HPDE6-E6E7 (cell line): ENCODE results near the gene EPPIN.

ENCODE experiments used
- DNase-seq: peaks from one replicate; pipeline ENCODE4 v3.0.0; 2011; ENCODE audit warnings: missing footprints; ENCODE audit errors: extremely low spot score

The EPPIN gene

DNA sequence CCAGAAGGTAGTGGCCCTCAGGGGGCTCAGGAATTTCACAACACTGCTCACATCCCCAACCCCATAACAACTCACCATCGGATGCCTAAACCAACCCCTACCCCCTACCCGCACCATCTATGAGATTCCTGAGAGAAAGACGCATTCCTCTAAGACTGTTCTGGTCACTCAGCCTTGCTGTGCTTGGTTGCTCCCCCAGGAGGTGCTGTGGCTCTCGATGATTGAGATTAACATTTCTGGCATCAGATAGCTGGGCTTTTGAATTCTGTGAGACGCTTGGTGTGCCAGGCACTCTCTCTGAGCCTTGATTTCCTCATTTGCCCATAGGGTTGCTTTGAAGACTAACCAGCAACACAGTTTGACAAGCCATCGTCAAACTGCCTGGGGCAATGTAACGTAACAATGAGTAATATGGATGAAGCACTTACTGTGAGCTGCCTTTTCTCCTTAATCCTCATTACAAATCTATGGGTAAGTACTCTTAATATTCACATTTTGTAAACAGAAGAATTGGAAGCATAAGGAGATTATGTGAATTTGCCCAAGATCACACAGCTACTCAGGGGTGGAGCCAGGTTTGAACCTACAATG, 8.9 kb downstream of the EPPIN start:
- DNase-seq = peak; percentile 89

DNA sequence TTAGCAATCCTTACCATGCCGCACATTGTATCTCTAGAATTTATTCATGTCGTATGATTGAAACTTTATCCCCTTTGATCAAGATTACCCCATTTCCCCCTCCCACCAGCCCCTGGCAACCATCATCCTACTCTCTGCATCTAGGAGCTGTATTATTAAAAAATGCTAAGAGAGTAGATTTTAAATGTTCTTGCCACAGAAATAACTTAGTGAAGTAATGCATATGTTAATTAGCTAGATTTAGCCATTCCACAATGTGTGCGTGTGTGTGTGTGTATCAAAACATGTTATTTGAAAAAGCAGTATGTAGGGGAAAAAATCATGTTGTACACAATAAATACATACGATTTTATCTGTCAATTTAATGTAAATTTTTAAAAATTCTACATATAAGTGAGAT, 19.9 kb downstream of the EPPIN start:
- DNase-seq = no peak

DNA sequence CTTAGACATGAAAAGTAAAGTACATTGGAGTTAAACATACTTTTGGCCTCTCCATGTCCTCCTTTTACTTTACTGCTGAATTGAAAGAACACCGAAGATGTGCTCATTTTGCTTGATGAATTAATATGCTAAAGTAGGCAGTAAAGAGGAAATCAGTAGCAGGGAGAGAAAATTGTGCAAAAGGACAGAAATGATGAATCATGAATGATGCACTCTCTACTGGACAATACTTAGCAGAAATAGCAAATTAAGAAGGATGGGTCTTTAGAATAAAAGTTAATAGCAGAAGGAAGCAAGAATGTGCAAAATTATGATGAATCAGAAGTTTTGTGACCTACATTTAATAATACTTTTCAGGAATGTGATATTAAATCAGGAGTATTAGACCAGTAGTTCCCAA, 23.4 kb downstream of the EPPIN start:
- DNase-seq = no peak

DNA sequence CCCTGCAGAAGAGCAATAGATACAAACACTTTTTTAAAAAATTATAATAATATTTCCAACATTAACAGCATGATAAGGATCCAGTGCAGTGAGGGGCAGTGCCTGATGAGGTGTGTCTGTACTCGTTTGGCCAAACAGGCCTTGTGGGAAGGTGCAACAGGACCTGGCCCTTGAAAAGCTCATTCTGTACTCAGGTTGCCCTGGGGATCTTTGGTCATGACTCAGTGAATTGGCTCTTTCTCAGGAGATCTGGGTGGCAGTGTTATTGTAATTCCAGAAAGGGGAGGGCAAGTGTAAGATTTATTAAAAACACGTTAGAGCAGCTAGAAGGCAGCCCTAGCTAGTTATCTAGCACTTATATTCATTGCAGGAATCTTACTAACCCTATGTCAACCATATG, 28.9 kb downstream of the EPPIN start:
- DNase-seq = peak; percentile 98

DNA sequence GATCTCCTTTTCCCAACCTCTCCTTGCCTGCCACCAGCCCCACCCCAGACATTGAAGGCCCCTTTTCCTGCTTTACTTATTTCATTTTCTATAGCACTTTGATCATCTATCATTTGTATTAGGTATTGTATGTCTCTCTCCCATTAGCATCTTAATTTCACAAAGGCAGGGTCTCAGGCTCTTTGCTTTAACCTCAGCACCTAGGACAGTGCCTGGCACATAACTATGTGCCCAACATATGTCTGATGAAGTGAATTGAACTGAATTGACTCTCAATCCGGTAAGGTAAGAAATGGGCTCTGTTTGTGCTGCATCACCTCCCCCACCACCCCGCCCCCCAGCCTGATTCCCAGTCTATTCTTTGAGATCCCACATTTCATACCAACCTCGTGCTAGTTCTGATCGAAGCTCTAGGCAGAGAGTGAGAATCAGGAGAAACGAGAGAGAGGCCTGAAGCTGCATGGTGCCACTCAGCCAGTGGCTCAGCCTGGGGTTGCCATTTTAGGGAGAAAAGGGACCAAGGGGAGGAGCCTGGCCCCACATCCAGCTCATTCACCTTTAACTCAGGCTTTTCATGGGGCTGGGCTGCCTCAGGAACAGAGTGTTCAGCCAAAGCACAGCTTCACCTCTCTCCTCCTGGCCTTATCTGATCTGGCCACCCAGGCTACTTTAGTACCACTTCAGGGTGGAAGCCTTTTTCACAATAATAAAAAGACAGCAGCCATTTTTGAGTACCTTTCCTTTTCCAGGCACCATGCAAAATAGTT, 31.9 kb downstream of the EPPIN start, which contains the start of gene SPINT3:
Gene SPINT3 (minus strand): TSS at position 476 of the 767 bp plus-strand sequence. CDS start 14 bp downstream, at position 462.
- DNase-seq = no peak

DNA sequence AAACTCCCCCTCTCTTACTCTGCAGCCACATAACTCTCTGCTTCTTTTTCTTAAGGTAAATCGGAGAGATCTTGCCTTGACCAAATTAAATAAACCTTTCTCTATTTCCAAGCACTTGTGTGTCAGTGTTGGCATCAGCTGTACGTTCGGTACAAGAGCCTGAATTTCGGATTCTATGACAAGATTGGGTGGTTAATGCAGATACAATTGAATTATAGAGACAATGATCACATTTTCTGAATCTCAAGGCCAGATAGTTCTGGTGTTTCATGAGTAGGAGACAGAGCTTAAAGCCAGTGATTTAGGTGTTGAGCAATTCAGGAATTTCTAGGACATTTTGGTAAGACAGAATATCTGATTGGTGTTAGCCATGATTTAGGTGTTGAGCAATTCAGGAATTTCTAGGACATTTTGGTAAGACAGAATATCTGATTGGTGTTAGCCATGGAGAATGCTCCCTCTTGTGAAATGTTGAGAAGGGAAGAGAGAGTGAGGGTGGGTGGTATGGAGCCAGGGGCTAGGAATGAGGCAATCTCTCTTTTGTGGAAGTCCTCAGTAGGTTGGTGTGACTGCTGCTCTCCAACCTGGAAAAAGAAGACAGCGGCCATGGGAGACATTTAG, 36.8 kb downstream of the EPPIN start:
- DNase-seq = no peak

DNA sequence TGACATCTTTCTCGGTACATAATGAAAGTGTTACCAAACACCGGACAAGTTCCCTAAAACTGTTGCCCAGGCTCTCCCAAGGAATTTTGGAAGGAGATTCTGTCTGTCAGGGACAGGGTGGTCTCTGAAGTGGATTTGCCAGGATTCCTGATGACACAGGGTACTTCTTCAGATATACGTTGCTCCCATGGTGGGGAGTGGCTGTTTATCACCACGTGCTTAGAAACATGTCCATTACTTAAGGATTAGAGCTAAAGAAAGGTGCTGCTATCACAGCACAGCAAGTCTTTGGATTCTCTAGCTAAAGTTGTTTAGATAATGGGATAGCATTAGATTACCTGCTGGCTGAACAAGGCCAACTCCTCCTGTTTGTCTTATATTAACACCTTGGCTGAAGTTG, 38.1 kb downstream of the EPPIN start:
- DNase-seq = no peak

DNA sequence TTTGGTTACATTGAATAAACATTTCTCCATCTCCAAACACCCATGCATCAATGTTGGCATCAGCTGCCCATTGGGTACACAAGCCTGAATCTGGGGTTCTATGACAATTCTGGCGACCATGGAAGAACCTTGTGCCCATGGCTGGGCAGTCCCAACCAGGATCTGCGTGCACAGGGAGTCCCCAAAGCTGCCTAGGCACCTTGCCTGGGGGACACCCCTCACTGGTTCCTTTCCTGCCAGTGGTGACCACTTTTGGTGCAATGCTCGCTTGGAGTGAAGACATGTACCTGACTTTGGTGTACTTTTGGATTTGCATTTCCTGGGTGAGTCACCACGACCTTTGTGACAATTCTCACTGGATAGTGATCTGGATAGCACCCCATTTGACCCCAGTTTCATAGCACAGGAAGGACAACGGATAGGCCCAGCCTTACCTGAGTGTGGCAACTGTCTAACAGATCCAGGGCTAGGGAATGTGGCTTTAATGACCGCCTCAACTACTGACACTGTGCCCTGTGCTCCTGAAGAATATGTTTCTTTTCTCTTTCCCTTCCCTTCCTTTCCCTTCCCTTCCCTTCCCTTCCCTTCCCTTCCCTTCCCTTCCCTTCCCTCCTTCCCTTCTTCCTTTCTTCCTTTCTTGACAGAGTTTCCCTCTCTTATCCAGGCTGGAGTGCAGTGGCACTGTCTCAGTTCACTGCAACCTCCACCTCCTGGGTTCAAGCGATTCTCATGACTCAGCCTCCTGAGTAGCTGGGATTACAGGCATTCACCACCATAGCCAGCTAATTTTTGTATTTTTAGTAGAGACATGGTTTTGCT, 38.9 kb downstream of the EPPIN start:
- DNase-seq = no peak

DNA sequence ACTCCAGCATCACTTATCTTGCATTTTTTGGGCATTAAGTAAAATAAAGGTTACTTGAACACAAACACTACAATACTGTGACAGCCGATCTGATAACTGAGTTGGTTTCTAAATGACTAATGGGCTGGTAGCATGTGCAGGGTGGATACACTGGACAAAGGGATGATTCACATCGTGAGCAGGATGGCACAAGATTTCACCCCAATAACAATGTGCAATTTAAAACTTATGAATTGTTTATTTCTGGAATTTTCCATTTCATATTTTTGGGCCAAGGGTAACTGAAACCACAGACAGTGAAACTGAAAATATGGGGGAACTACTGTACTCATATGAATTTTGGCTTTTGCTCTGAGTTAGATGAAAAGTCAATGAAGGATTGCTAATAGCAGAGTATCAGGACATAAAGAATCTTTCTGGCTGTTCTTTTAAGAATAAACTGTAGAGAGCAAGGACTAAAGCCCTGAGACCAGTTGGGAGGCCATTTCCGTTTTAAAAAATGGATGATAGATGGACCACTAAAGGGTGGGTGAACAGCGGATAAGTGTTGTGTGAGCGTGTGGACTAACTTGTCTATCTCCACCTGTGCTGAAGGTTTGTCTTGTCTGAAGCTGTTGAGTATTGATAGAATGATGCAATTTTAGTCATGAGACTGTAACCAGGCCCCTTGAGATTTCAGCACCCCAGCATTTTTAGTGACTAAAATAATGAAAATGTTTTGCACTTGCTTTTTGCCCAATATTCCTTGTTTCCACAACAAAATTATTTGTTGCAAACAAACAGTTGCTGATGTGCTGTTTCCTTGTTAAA, 40.0 kb downstream of the EPPIN start:
- peak; percentile 94 for DNase-seq

DNA sequence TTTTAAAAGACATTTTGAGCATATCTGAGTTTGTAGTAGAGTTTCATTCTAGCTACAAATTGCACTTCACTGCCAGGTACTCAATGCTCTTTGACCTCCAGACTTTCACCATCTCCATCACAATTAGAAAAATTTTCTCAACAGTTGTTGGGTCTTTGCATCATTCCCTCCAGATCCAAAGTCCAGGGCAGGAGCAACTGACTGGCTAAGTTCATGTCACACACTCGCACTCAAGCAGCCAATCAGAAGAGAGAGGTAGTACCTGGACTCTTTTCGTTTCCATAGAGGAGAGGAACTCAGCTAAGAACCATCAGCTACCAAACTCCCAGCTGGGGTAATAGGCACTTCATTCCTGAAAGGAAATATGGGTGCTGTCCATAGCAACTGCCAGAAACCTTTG, 40.8 kb downstream of the EPPIN start:
- no peak for DNase-seq

DNA sequence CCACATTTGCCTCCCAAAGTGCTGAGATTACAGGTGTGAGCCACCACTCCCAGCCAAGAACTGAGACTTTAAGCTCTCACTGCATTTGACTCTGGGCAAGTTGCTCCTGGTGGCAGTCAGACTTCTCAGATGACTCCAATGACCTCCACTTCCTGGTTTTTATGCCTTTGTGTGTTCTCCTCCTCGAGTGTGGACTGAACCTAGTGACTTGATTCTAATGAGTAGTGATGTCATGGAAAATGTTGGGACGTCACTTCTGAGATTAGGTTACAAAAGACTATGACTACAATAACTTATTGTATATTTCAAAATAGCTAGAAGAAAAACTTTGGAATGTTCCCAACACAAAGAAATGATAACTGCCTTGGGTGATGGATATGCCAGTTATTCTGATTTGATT, 43.8 kb downstream of the EPPIN start:
- DNase-seq = no peak

DNA sequence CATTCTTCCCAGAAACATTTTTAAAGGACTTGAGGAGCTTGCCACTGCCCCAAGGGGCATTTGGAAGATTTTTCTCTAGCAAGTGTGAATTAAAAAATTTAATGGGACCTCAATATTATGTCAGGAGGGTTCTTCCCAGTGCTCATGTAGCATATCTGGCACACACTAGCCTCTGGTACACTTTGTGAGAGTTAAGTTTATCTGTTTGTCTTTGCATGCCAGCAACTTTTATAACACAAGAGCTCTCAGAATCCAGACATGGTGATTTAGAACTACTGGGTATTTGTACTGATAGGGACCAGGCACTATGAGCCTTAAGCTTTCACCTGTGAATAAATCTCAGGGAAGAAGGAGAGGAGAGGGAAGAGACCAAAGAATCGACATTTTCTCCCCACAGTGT, 44.6 kb downstream of the EPPIN start:
- no peak for DNase-seq

DNA sequence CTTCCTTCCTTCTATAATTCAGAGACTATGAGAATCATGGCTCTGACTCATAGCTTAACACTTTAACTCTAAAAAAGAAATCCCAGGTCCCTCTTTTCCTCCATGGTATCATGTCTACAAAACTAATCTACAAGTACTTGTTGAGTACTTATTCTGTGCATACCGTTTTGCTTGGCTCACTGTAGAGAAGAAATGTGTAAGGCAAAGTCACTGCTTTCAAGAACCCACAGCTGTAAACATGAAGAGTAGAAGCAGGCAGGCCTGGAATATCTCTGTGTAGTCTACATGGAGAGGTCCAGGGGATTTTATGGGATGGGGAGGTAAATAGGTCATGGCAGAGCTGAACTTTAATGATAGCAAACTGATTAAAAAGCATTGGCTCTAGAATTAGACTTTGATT, 45.6 kb downstream of the EPPIN start:
- no peak for DNase-seq

DNA sequence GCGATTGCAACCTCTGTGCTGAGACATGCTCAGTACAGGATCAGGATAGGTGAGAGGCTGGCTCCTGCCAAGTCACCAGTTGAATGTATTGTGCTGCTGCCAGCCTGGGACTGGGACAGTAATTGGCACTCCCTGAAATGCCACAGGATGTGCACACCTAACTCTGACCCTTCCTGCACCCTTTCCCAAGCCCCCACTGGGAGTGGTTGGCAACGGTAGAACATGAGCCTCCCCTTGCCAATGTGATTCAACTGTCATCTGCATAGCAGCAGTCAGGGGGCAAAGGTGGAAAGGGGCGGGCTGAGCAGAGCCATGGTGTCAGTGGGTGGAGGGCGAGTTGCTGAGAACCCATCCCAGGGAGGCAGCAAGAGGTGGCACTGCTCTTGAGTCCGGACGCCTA, 47.2 kb downstream of the EPPIN start:
- no peak for DNase-seq

DNA sequence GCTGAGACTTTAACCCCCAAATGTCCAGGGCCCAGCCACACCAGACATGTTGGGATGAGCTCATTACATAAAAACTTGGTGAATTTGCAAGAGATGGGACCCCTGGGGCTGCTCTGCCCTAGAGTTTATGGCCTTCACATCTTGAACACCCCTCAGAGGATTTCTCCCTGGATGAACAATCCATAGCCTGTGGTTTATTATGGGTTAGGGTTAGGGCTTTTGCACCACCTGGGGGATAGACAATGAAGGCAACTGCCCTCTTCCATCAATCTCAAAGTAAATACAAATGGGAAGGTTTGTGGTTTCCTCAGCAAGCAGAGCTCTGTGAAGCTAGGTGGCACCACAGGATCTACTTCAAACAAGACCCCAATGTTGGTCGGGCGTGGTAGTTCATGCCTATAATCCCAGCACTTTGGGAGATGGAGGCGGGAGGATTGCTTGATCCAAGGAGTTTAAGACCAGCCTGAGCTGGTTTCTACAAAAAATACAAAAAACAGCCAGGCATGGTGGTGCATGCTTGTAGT, 49.2 kb downstream of the EPPIN start:
- DNase-seq = no peak

DNA sequence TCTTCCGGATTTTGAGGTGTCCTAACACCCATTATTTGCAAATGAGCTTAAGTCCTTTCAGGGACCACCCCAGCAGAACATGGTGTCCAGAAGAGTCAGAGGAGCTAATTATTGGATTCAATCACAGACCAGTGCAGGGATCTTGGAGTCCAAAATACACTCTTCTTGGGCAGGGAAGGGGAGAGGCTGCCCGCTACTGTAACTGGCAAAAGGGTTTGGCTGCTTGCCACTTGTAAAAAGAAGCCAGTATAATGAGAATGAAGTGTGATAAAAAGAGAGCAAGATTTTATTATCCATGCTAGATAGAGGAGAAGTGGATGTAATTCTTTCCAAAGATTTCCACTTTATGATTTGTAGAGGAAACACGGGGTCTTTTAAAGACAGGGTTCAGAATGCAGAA, 51.0 kb downstream of the EPPIN start:
- DNase-seq = no peak

DNA sequence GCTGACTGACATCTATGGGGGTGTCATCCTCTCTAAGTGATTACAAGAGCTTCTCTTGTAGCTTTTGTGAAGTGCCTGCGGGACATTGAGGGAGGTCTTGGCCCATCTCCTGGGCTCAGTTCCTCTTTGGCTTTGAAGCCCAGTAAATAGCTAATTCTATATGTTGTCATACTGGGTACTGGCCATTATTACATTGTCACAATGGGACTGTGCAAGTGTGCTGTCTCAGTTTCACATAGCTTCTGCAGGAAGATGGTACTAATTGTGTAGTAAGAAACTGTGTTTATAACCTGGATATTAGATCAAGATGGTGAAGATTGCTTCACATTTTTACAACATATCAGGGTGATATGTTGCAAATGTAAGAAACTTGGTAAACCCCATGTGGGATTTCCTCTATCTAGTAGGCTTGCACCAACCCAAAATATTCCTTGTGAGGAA, 51.7 kb downstream of the EPPIN start:
- no peak for DNase-seq
